SK-N-SH (cell line): ENCODE data around the gene ASPSCR1. TPM values are rescaled to one million over a fixed set of nuclear protein-coding genes. Genes with fewer than 3 reads are reported as not detected.

ENCODE experiments used
- CTCF ChIA-PET: fragments of 300-600, 350-600 bp; formaldehyde crosslinking; extraction: SDS; loops from one replicate; lab custom pipeline; 2021; lab: Yijun Ruan, JAX
- POLR2A ChIA-PET: fragments of 350-600 bp; sonication (Branson Sonifier 250); formaldehyde crosslinking; extraction: SDS; loops from one replicate; lab custom pipeline; 2020; ENCODE audit warnings: antibody characterized with exemption, inconsistent platforms; lab: Yijun Ruan, JAX
- DNase-seq: peaks from one replicate; pipeline ENCODE4 v3.0.0; 2012
- H2AFZ ChIP-seq: fragments of 200-600 bp; sonication (generic); 2 replicates; pipeline ENCODE4 v1.8.1; 2016; ENCODE audit warnings: antibody characterized with exemption, mild to moderate bottlenecking, low read depth
- H3F3A ChIP-seq: fragments of 200-600 bp; sonication (generic); replicated peaks from 2 replicates; pipeline ENCODE3; 2016; ENCODE audit warnings: antibody characterized with exemption, mild to moderate bottlenecking; ENCODE audit not compliant: insufficient read depth
- H3K27ac ChIP-seq, 2 experiments: fragments of 200-500 bp in 1 of 2; fragments of 200-600 bp in 1 of 2; sonication (Bioruptor generic) in 1 of 2; sonication (generic), shearing (Covaris generic) in 1 of 2; 2 replicates each; pipeline versions ENCODE4 v1.5.1 to v1.6.1; 2014 to 2016; ENCODE audit warnings: low read depth in 2 of 2, inconsistent platforms in 1 of 2, low read length in 1 of 2, mild to moderate bottlenecking in 1 of 2, mixed read lengths in 1 of 2
- H3K27me3 ChIP-seq: fragments of 200-600 bp; sonication (generic), shearing (Covaris generic); 2 replicates; pipeline ENCODE4 v1.6.1; 2016; ENCODE audit warnings: mixed run types; ENCODE audit not compliant: insufficient read depth
- H3K36me3 ChIP-seq, 2 experiments: fragments of 200-500 bp in 1 of 2; fragments of 200-600 bp in 1 of 2; sonication (Bioruptor generic) in 1 of 2; sonication (generic) in 1 of 2; replicated peaks in 1 of 2; 2 replicates each; pipeline versions ENCODE3 to v1.5.1; 2014 to 2016; ENCODE audit warnings: low read length in 1 of 2, mild to moderate bottlenecking in 1 of 2; ENCODE audit not compliant: insufficient read depth in 2 of 2, control insufficient read depth in 1 of 2
- H3K4me1 ChIP-seq, 2 experiments: fragments of 200-500 bp in 1 of 2; fragments of 200-600 bp in 1 of 2; sonication (Bioruptor generic) in 1 of 2; sonication (generic), shearing (Covaris generic) in 1 of 2; 2 replicates each; pipeline versions ENCODE4 v1.5.1 to v1.6.1; 2014 to 2016; ENCODE audit warnings: low read depth in 1 of 2, low read length in 1 of 2, mixed run types in 1 of 2; ENCODE audit not compliant: insufficient read depth in 2 of 2, control insufficient read depth in 1 of 2
- H3K4me2 ChIP-seq: fragments of 200-600 bp; sonication (generic), shearing (Covaris generic); 2 replicates; pipeline ENCODE4 v1.6.1; 2017; ENCODE audit warnings: mixed run types
- H3K4me3 ChIP-seq, 2 experiments: fragments of 200-500 bp in 1 of 2; fragments of 200-600 bp in 1 of 2; sonication (Bioruptor generic) in 1 of 2; sonication (generic), shearing (Covaris generic) in 1 of 2; 2 replicates each; pipeline versions ENCODE4 v1.5.1 to v1.8.1; 2014 to 2016; ENCODE audit warnings: low read depth in 2 of 2, inconsistent platforms in 1 of 2, low read length in 1 of 2, mild to moderate bottlenecking in 1 of 2, mixed read lengths in 1 of 2, moderate library complexity in 1 of 2
- H3K79me2 ChIP-seq: fragments of 200-600 bp; sonication (generic); 2 replicates; pipeline ENCODE4 v1.8.1; 2017; ENCODE audit warnings: mild to moderate bottlenecking; ENCODE audit not compliant: insufficient read depth
- H3K9ac ChIP-seq: fragments of 200-600 bp; sonication (generic); 2 replicates; pipeline ENCODE4 v1.6.1; 2017; ENCODE audit warnings: mixed run types
- H3K9me2 ChIP-seq: fragments of 200-600 bp; sonication (generic); 2 replicates; pipeline ENCODE4 v1.6.1; 2017; ENCODE audit warnings: mixed run types
- H3K9me3 ChIP-seq: fragments of 200-600 bp; sonication (generic); 2 replicates; pipeline ENCODE4 v1.6.1; 2017; ENCODE audit warnings: mixed run types, mild to moderate bottlenecking, moderate library complexity
- H4K20me1 ChIP-seq: fragments of 200-600 bp; sonication (generic); 2 replicates; pipeline ENCODE4 v1.6.1; 2017; ENCODE audit warnings: mild to moderate bottlenecking, mixed run types; ENCODE audit not compliant: insufficient read depth
- EP300 ChIP-seq, 2 experiments: IDR thresholded peaks; 2 replicates each; pipeline versions ENCODE4 v1.4.0 to v1.6.1; 2012; ENCODE audit warnings: borderline replicate concordance in 1 of 2, low read depth in 1 of 2, low read length in 1 of 2
- FOXJ3 ChIP-seq: sonication (generic); formaldehyde crosslinking; IDR thresholded peaks from 2 replicates; pipeline ENCODE4 v1.5.1; 2020; ENCODE audit warnings: mild to moderate bottlenecking, missing genetic modification reagents
- GABPA ChIP-seq: IDR thresholded peaks from 2 replicates; pipeline ENCODE4 v1.4.0; 2012; ENCODE audit warnings: low read depth, mild to moderate bottlenecking
- MAX ChIP-seq: IDR thresholded peaks from 2 replicates; pipeline ENCODE4 v1.4.0; 2012; ENCODE audit warnings: low read depth
- MEF2A ChIP-seq: IDR thresholded peaks from 2 replicates; pipeline ENCODE4 v1.4.0; 2012; ENCODE audit warnings: low read depth, borderline replicate concordance
- MXI1 ChIP-seq: IDR thresholded peaks from 2 replicates; pipeline ENCODE4 v1.6.1; 2012; ENCODE audit warnings: mild to moderate bottlenecking, low read depth, low read length, improper control_type of control experiment
- NFIC ChIP-seq: IDR thresholded peaks from 2 replicates; pipeline ENCODE4 v1.4.0; 2012; ENCODE audit warnings: borderline replicate concordance
- PBX3 ChIP-seq: IDR thresholded peaks from 2 replicates; pipeline ENCODE4; 2012
- POLR2AphosphoS5 ChIP-seq: IDR thresholded peaks from 2 replicates; pipeline ENCODE4 v1.6.1; 2012; ENCODE audit warnings: low read depth, low read length
- TEAD4 ChIP-seq: IDR thresholded peaks from 2 replicates; pipeline ENCODE4 v1.4.0; 2012; ENCODE audit warnings: mild to moderate bottlenecking, borderline replicate concordance; ENCODE audit not compliant: insufficient read depth
- USF1 ChIP-seq: IDR thresholded peaks from 2 replicates; pipeline ENCODE4 v1.4.0; 2012; ENCODE audit warnings: low read depth, borderline replicate concordance
- YY1 ChIP-seq: IDR thresholded peaks from 2 replicates; pipeline ENCODE4 v1.4.0; 2012; ENCODE audit warnings: low read depth, mild to moderate bottlenecking
- WGBS: methylation state at CpG from one replicate; pipeline ENCODE4 v1.1.6; 2017; ENCODE audit warnings: low lambda C conversion rate; 5-methylcytosine and 5-hydroxymethylcytosine counted together
- polyA plus RNA-seq, 3 experiments: library from polyadenylated mRNA; depleted of rRNA; stranded (reverse); fragments of >200 nt; gene quantifications; 2 replicates each; pipeline ENCODE4 v1.2.3, GENCODE V29; 2012
- TF ChIP-seq, protein P1 (sequence below): IDR thresholded peaks from 2 replicates; pipeline ENCODE4 v1.4.0; 2012; ENCODE audit warnings: low read depth, borderline replicate concordance
- TF ChIP-seq, protein P2 (sequence below): fragments of 150-350 bp; IDR thresholded peaks from 2 replicates; pipeline ENCODE4 v1.6.1; 2016; ENCODE audit warnings: mild to moderate bottlenecking, low read depth, low read length

Gene ASPSCR1
- polyA plus RNA-seq, 1 of the 3 experiments (the other 2 are of a cell fraction): 36.2 TPM

DNA sequence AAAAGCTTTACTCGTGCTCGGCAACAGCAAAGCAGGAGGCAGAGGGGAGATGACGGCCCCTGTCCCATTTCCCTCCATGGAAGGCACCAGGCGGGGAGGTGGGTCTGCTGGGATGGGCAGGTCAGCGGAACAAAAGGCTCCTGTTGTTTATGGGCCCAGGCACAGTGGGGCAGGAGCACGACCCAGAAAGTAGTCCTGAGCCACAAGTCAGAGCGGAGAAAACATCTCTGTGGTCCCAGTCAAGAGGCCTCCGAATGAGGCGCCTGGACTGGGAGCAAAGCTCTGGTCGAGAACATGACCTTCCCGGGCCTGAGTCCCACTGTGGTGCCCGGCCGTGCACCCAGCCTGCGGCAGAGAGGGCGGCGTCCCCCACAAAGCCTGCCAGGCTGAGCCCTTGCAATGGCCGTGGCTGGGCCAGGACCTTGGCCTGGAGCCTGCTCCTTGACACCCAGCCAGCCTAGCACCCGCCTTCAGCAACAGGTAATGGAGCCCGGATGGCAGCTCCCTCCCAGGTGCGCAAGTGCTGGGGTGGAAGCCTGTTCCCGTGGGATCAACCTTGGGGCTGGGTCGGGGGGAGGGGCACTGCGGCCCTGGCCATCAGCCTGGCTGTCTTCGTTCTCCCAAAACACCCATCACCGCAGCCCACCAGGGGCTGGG lies 70.6 kb downstream of the ASPSCR1 start (continued):
- TF ChIP-seq, protein P1, sequence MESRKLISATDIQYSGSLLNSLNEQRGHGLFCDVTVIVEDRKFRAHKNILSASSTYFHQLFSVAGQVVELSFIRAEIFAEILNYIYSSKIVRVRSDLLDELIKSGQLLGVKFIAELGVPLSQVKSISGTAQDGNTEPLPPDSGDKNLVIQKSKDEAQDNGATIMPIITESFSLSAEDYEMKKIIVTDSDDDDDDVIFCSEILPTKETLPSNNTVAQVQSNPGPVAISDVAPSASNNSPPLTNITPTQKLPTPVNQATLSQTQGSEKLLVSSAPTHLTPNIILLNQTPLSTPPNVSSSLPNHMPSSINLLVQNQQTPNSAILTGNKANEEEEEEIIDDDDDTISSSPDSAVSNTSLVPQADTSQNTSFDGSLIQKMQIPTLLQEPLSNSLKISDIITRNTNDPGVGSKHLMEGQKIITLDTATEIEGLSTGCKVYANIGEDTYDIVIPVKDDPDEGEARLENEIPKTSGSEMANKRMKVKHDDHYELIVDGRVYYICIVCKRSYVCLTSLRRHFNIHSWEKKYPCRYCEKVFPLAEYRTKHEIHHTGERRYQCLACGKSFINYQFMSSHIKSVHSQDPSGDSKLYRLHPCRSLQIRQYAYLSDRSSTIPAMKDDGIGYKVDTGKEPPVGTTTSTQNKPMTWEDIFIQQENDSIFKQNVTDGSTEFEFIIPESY: no peak
- TF ChIP-seq MAX: no peak
- TF ChIP-seq TEAD4: no peak

GRCh38 chr17:82048571-82048971 lies 71.1 kb downstream of the ASPSCR1 start:
- Histone ChIP-seq H3K9me3 (no peaks in the 10 kb centered on the region), H3K9me2 (no peaks in the 10 kb centered on the region), H3K79me2 (peaks cover 31% of the 10 kb centered on the region), H3K27me3 (no peaks in the 10 kb centered on the region), H2AFZ (no peak overlapping the region), H3K36me3 (peaks cover 15 to 40% of the 10 kb centered on the region in 2 experiments), H3K27ac (no peak overlapping the region)
- POLR2A ChIA-PET: no interaction called here
- no peak for DNase-seq
- no peak for TF ChIP-seq USF1
- no peak for TF ChIP-seq POLR2AphosphoS5
- TF ChIP-seq MXI1: no peak
- no peak for TF ChIP-seq MEF2A
- TF ChIP-seq, protein P2, sequence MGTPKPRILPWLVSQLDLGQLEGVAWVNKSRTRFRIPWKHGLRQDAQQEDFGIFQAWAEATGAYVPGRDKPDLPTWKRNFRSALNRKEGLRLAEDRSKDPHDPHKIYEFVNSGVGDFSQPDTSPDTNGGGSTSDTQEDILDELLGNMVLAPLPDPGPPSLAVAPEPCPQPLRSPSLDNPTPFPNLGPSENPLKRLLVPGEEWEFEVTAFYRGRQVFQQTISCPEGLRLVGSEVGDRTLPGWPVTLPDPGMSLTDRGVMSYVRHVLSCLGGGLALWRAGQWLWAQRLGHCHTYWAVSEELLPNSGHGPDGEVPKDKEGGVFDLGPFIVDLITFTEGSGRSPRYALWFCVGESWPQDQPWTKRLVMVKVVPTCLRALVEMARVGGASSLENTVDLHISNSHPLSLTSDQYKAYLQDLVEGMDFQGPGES: no peak
- TF ChIP-seq, protein P1: no peak
- TF ChIP-seq NFIC: no peak
- no peak for TF ChIP-seq PBX3
- no peak for TF ChIP-seq YY1
- TF ChIP-seq GABPA: no peak
- no peak for TF ChIP-seq EP300 (IDR thresholded peaks at IDR 0.05; ENCODE audit: borderline replicate concordance in 1 of 2, low read depth in 1 of 2, low read length in 1 of 2)
- TF ChIP-seq FOXJ3 (CRISPR knock-in tag): no peak
- TF ChIP-seq, all 33 proteins: peak for 0
- Histone ChIP-seq H3K9ac (no peak overlapping the region), H3K4me3 (no peak overlapping the region), H3K4me1 (peaks cover 0 to 22% of the 10 kb centered on the region in 2 experiments; a peak in 2 of 4 replicates), H3K4me2 (no peak overlapping the region), H3F3A (peaks cover 5% of the 10 kb centered on the region), H4K20me1 (peaks cover 14% of the 10 kb centered on the region; the same call in 1 of the 2 replicates)
- WGBS: 95% methylated on average over 15 of the region's 20 CpGs
- CTCF ChIA-PET: interaction anchor here (2.5 to 4.1 kb wide), 3 partner anchors 12 to 27 kb away, joined by 10 to 45 read pairs (median 42); partner anchors contain the start of genes DCXR and RAC3
